Endothelial cell of umbilical vein (primary cell): Measurements from ENCODE around the gene DCLK1. TPM values are rescaled to one million over a fixed set of nuclear protein-coding genes. Genes with fewer than 3 reads are reported as not detected.

Experiments
- BruUV-seq: library from RNA; stranded (reverse); fragments of 400-500 nt; replicated peaks from 2 replicates; lab custom pipeline; 2021; lab: Mats Ljungman, UMichigan
- CTCF ChIA-PET: fragments of 300-600, 350-600 bp; sonication (Branson Sonifier 250); formaldehyde crosslinking; loops from one replicate; lab custom pipeline; 2021; ENCODE audit warnings: antibody characterized with exemption, inconsistent platforms; lab: Charles Lee
- POLR2A ChIA-PET: fragments of 300-600, 350-600 bp; sonication (Branson Sonifier 250); formaldehyde crosslinking; loops from one replicate; lab custom pipeline; 2021; ENCODE audit warnings: antibody characterized with exemption, inconsistent platforms; lab: Charles Lee
- DNase-seq: peaks from one replicate; pipeline ENCODE4 v3.0.0-alpha.2; 2011; ENCODE audit warnings: low read depth, low spot score
- FAIRE-seq: peaks from 2 replicates; lab custom pipeline; 2011; peaks lifted over from hg19 to GRCh38; lab: Jason Lieb, UNC
- H2AFZ ChIP-seq: 2 replicates; pipeline ENCODE4 v1.6.0; 2012; ENCODE audit warnings: low read depth, low read length, control low read depth, inconsistent platforms
- H3K27ac ChIP-seq: 2 replicates; pipeline ENCODE4 v1.5.1; 2011; ENCODE audit warnings: low read depth, mild to moderate bottlenecking, control low read depth, low read length, moderate library complexity; ENCODE audit not compliant: insufficient read depth
- H3K27me3 ChIP-seq, 2 experiments: 2 replicates each; pipeline versions ENCODE4 v1.6.0 to v1.6.1; 2011; ENCODE audit warnings: low read length in 2 of 2, mixed read lengths in 1 of 2; ENCODE audit not compliant: control insufficient read depth in 2 of 2, insufficient read depth in 2 of 2
- H3K36me3 ChIP-seq, 2 experiments: 2 replicates in 1 of 2; 3 replicates in 1 of 2; pipeline ENCODE4 v1.5.1; 2011; ENCODE audit warnings: low read length in 2 of 2, mild to moderate bottlenecking in 1 of 2, moderate library complexity in 1 of 2; ENCODE audit not compliant: control insufficient read depth in 2 of 2, insufficient read depth in 2 of 2; ENCODE audit errors: extremely low read depth in 1 of 2
- H3K4me1 ChIP-seq: 3 replicates; pipeline ENCODE4 v1.5.1; 2011; ENCODE audit warnings: mild to moderate bottlenecking, low read length; ENCODE audit not compliant: control insufficient read depth, insufficient read depth; ENCODE audit errors: extremely low read depth
- H3K4me2 ChIP-seq: 2 replicates; pipeline ENCODE4 v1.6.1; 2011; ENCODE audit warnings: low read length, control low read depth, mixed read lengths; ENCODE audit not compliant: insufficient read depth
- H3K4me3 ChIP-seq, 3 experiments: fragments of 200-600 bp in 1 of 3; sonication (generic), shearing (Covaris generic) in 1 of 3; replicated peaks in 1 of 3; 2 replicates each; pipeline ENCODE4 v1.5.1; 2011 to 2016; ENCODE audit warnings: control low read depth in 3 of 3, low read length in 3 of 3, mild to moderate bottlenecking in 2 of 3, inconsistent platforms in 1 of 3, low read depth in 1 of 3, moderate library complexity in 1 of 3; ENCODE audit not compliant: insufficient read depth in 1 of 3
- H3K79me2 ChIP-seq: 2 replicates; pipeline ENCODE4 v1.6.0; 2012; ENCODE audit warnings: low read length, inconsistent platforms; ENCODE audit not compliant: control insufficient read depth, insufficient read depth
- H3K9ac ChIP-seq: replicated peaks from 2 replicates; pipeline ENCODE3; 2011; ENCODE audit warnings: low read length, control low read depth; ENCODE audit not compliant: insufficient read depth; ENCODE audit errors: extremely low read depth
- H3K9me1 ChIP-seq: replicated peaks from 3 replicates; pipeline ENCODE4 v1.6.0; 2011; ENCODE audit warnings: mild to moderate bottlenecking, low read length; ENCODE audit not compliant: control insufficient read depth, insufficient read depth; ENCODE audit errors: extremely low read depth
- H3K9me3 ChIP-seq: replicated peaks from 2 replicates; pipeline ENCODE4 v1.5.1; 2012; ENCODE audit warnings: low read length, inconsistent platforms; ENCODE audit not compliant: control insufficient read depth, insufficient read depth
- H4K20me1 ChIP-seq: replicated peaks from 2 replicates; pipeline ENCODE3; 2011; ENCODE audit warnings: mild to moderate bottlenecking, low read length; ENCODE audit not compliant: control insufficient read depth, insufficient read depth; ENCODE audit errors: extremely low read depth
- CTCF ChIP-seq, 2 donors: IDR thresholded peaks; 1 replicate in 1 of 2; 2 replicates in 1 of 2; pipeline ENCODE4 v1.5.1; 2011; ENCODE audit warnings: low read length in 2 of 2, mild to moderate bottlenecking in 2 of 2, moderate library complexity in 2 of 2, control low read depth in 1 of 2, inconsistent platforms in 1 of 2, low read depth in 1 of 2; ENCODE audit not compliant: insufficient read depth in 1 of 2; ENCODE audit errors: extremely low read depth in 1 of 2
- EZH2 ChIP-seq: IDR thresholded peaks from 2 replicates; pipeline ENCODE4 v1.6.1; 2012; ENCODE audit warnings: borderline replicate concordance, low read depth, mild to moderate bottlenecking, moderate library complexity, low read length, inconsistent platforms; ENCODE audit not compliant: severe bottlenecking
- FOS ChIP-seq: IDR thresholded peaks from 2 replicates; pipeline ENCODE4 v1.6.1; 2011; ENCODE audit warnings: mild to moderate bottlenecking, low read length, moderate library complexity, borderline replicate concordance; ENCODE audit not compliant: insufficient read depth
- GATA2 ChIP-seq: IDR thresholded peaks from 2 replicates; pipeline ENCODE4 v1.7.0; 2011; ENCODE audit warnings: low read depth, mild to moderate bottlenecking, moderate library complexity, mixed read lengths, low read length; ENCODE audit not compliant: insufficient read length, insufficient read depth
- JUN ChIP-seq: IDR thresholded peaks from 2 replicates; pipeline ENCODE4 v1.6.1; 2011; ENCODE audit warnings: borderline replicate concordance, low read depth; ENCODE audit not compliant: insufficient read length, insufficient read depth
- MAX ChIP-seq: IDR thresholded peaks from 2 replicates; pipeline ENCODE4 v1.6.1; 2011; ENCODE audit not compliant: insufficient read depth, insufficient read length
- MYC ChIP-seq: IDR thresholded peaks from one replicate; pipeline ENCODE4 v1.6.1; 2011; ENCODE audit warnings: mild to moderate bottlenecking, low read depth, low read length
- POLR2A ChIP-seq: IDR thresholded peaks from 2 replicates; pipeline ENCODE4 v1.6.1; 2012; ENCODE audit warnings: low read depth, mild to moderate bottlenecking, control low read depth, low read length
- POLR2AphosphoS5 ChIP-seq: IDR thresholded peaks from 2 replicates; pipeline ENCODE4 v1.6.1; 2012; ENCODE audit warnings: low read depth, mild to moderate bottlenecking, control low read depth, low read length, moderate library complexity; ENCODE audit not compliant: insufficient read depth
- dilution Hi-C: fragments of 300-500 bp; cut with MboI; formaldehyde crosslinking; loops from one replicate; pipeline ENCODE4 v1.15.0; 2019; ENCODE audit warnings: low sequenced_read_pairs; ENCODE audit not compliant: extremely low pct_ligation_motif_present
- intact Hi-C: fragments of 100-400 bp; cut with micrococcal nuclease; formaldehyde crosslinking; loops from one replicate; pipeline ENCODE4 v1.10.0; 2022
- polyA plus RNA-seq, 4 experiments: library from polyadenylated mRNA; depleted of rRNA in 3 of 4; stranded (reverse) in 3 of 4; unstranded in 1 of 4; fragments of >200 nt; gene quantifications; 2 replicates each; pipeline versions ENCODE4 v1.2.1 to v1.2.3, GENCODE V29; 2011 to 2012; ENCODE audit warnings: missing spikeins in 1 of 4
- total RNA-seq: library from RNA; stranded (reverse); gene quantifications from 2 replicates; pipeline ENCODE4 v1.2.3, GENCODE V29; 2021

DCLK1 gene
- total and polyA plus RNA-seq, 2 donors (not counting 3 experiments of a cell fraction or from before 2014, with no cell fraction given): 0.28 to 3.9 TPM

- H3K9me3 ChIP-seq: no peaks in the 10 kb centered on the region
- intact Hi-C loops (no loop called here), dilution Hi-C loops (no loop called here)
- no peak overlapping the region for H3K4me3 ChIP-seq
- no peaks in the 10 kb centered on the region for H4K20me1 ChIP-seq
- H3K9ac ChIP-seq: no peak overlapping the region
- ChIA-PET POLR2A (no interaction called here), CTCF (no interaction called here)
- no peaks in the 10 kb centered on the region for H3K9me1 ChIP-seq
- H3K36me3 ChIP-seq: no peaks in the 10 kb centered on the region
- no peaks in the 10 kb centered on the region for H3K79me2 ChIP-seq
- H2AFZ ChIP-seq: no peak overlapping the region
- no peak for FAIRE-seq
- no peak for DNase-seq
- peaks cover 3% of the 10 kb centered on the region for H3K4me1 ChIP-seq
- no TSS peak for BruUV-seq
- H3K27ac ChIP-seq: no peak overlapping the region
- no peak for TF ChIP-seq MYC
- no peak for TF ChIP-seq POLR2A
- TF ChIP-seq CTCF (IDR thresholded peaks at IDR 0.05; ENCODE audit: extremely low read depth in 1 of 2, insufficient read depth in 1 of 2, low read depth in 1 of 2, low read length in 2 of 2): no peak
- no peak for TF ChIP-seq EZH2
- no peak for TF ChIP-seq JUN
- TF ChIP-seq MAX: no peak
- no peak for TF ChIP-seq GATA2
- TF ChIP-seq FOS: no peak
- no peak for TF ChIP-seq POLR2AphosphoS5
- H3K4me2 ChIP-seq: no peak overlapping the region
- no peaks in the 10 kb centered on the region for H3K27me3 ChIP-seq
Measured at GRCh38 chr13:36028359-36029025, 102.7 kb downstream of the DCLK1 start.
